BE2C (cell line): Measurements from ENCODE around the gene RSPH1.
A peak's percentile ranks its signal among the peaks of the same experiment; 100 is the strongest.

Source experiments
- DNase-seq: peaks from one replicate; pipeline ENCODE4 v3.0.0-alpha.2; 2020
- H3K27me3 ChIP-seq: fragments of 250-450 bp; sonication (Bioruptor Pico); 2 replicates; pipeline ENCODE4 v1.5.1; 2020; ENCODE audit warnings: mild to moderate bottlenecking
- H3K36me3 ChIP-seq: fragments of 250-450 bp; sonication (Bioruptor Pico); 2 replicates; pipeline ENCODE4 v1.5.1; 2020; ENCODE audit warnings: mild to moderate bottlenecking
- H3K4me1 ChIP-seq: fragments of 250-450 bp; sonication (Bioruptor Pico); 2 replicates; pipeline ENCODE4 v1.5.1; 2020
- H3K4me3 ChIP-seq: 2 replicates; pipeline ENCODE4 v1.5.1; 2011; ENCODE audit warnings: low read depth, low read length
- H3K9me3 ChIP-seq: fragments of 250-450 bp; sonication (Bioruptor Pico); 2 replicates; pipeline ENCODE4 v1.5.1; 2020
- TF ChIP-seq, protein P1 (sequence below): IDR thresholded peaks from 2 replicates; pipeline ENCODE4 v1.5.1; 2012; ENCODE audit warnings: mild to moderate bottlenecking, low read depth, low read length

RSPH1 gene

DNA sequence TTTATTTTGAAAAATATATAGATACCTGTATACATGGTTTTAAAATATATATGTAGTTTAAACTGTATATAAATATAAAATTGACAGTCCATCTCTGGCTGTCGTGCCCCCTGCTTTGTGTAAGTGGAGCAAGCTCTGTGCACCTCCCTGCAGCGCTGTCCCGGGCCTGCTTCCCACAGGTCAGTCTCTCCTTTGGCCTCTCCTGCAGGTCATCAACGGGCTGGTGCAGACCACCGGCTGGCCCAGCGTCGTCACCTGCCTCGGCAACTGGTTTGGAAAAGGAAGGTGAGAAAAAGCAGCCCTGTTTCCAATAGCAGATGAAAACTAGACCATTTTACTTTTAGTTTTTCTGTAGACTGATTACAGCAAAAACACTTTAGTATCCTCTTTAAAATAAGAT lies 46.2 kb upstream of the RSPH1 start:
- Histone ChIP-seq H3K4me3 (no peak overlapping the region), H3K36me3 (no peaks in the 10 kb centered on the region), H3K27me3 (no peaks in the 10 kb centered on the region), H3K4me1 (peaks cover 13% of the 10 kb centered on the region), H3K9me3 (no peaks in the 10 kb centered on the region)
- DNase-seq: no peak
- TF ChIP-seq, protein P1, sequence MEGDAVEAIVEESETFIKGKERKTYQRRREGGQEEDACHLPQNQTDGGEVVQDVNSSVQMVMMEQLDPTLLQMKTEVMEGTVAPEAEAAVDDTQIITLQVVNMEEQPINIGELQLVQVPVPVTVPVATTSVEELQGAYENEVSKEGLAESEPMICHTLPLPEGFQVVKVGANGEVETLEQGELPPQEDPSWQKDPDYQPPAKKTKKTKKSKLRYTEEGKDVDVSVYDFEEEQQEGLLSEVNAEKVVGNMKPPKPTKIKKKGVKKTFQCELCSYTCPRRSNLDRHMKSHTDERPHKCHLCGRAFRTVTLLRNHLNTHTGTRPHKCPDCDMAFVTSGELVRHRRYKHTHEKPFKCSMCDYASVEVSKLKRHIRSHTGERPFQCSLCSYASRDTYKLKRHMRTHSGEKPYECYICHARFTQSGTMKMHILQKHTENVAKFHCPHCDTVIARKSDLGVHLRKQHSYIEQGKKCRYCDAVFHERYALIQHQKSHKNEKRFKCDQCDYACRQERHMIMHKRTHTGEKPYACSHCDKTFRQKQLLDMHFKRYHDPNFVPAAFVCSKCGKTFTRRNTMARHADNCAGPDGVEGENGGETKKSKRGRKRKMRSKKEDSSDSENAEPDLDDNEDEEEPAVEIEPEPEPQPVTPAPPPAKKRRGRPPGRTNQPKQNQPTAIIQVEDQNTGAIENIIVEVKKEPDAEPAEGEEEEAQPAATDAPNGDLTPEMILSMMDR: no peak

DNA sequence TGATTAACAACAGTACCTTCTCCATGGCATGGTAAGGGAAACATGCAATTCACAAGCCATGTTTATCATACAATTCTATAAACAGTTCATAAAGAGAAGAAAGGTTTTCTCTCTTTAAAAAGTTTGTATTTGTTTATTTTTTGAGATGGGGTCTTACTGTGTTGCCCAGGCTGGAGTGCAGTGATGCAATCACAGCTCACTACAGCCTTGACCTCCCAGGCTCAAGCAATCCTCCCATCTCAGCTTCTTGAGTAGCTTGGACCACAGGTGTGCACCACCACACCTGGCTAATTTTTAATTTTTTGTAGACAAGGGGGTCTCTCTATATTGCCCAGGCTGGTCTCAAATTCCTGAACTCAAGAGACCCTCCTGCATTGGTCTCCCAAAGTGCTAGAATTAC lies 45.6 kb upstream of the RSPH1 start:
- no peaks in the 10 kb centered on the region for H3K9me3 ChIP-seq
- TF ChIP-seq, protein P1: no peak
- no peaks in the 10 kb centered on the region for H3K36me3 ChIP-seq

DNA sequence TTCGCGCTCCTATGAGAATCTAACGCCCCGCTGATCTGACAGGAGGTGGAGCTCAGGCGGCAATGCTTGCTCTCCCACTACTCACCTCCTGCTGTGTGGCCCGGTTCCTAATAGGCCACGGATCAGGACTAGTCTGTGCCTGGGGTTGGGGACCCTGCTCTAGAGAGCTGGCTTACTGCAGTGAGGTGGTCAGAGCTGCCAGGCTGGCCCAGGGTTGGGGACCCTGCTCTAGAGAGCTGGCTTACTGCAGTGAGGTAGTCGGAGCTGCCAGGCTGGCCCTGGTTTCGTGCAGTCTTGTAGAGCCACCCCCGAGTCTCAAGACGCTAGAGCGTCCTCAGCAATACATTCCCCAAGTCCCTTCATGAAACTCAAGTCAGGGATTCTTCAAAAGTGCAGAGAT lies 45.1 kb upstream of the RSPH1 start:
- Histone ChIP-seq H3K27me3 (no peaks in the 10 kb centered on the region), H3K4me1 (peaks cover 17% of the 10 kb centered on the region), H3K4me3 (no peak overlapping the region), H3K9me3 (no peaks in the 10 kb centered on the region), H3K36me3 (no peaks in the 10 kb centered on the region)
- no peak for DNase-seq
- TF ChIP-seq, protein P1: no peak

More for the DNA sequence above, 45.6 kb upstream of the RSPH1 start:
- no peak for DNase-seq
- no peaks in the 10 kb centered on the region for H3K27me3 ChIP-seq
- peaks cover 17% of the 10 kb centered on the region for H3K4me1 ChIP-seq
- no peak overlapping the region for H3K4me3 ChIP-seq

DNA sequence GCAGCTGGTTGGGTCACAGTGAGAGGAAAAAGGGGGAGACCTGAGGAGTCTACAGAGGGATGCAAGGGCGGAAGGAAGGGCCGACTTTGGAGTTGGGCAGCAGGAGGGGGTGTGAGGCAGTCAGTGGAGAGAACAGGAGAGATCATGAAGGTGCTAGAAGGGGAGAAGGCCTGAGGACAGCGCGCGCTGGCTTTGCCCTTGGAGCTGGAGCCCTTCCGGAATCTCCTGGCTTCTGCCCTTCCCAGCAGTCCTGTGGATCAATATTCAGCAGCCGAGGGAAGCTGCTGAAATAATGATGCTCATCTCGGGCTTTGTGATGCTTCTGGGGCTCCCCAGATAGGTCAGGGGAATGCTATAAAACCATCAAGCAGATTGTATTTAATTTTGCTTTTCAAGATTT lies 44.4 kb upstream of the RSPH1 start:
- no peaks in the 10 kb centered on the region for H3K36me3 ChIP-seq
- no peak for DNase-seq
- TF ChIP-seq, protein P1: no peak
- H3K4me1 ChIP-seq: peaks cover 22% of the 10 kb centered on the region
- H3K4me3 ChIP-seq: no peak overlapping the region
- no peaks in the 10 kb centered on the region for H3K9me3 ChIP-seq
- H3K27me3 ChIP-seq: no peaks in the 10 kb centered on the region

DNA sequence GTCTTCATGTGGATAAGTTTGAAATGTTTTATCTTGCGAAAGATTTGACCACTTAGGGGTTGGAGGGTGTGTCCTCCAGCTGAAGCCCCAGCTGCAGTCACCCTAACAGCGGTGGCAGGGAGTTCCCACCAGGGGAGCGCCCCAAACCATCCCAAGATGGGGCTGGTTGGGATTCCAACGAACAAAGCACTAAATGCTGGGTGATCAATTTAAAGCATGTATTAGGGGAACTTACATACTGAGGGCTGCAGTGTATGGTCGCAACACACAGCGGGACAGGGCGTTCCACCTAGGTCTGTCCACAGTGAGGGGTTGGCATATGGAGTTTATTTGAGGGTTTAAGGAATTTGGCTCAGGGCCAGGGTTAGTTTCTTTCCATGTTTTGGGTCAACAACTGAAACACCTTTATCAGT lies 43.9 kb upstream of the RSPH1 start:
- peaks cover 23% of the 10 kb centered on the region for H3K4me1 ChIP-seq
- no peaks in the 10 kb centered on the region for H3K36me3 ChIP-seq
- no peaks in the 10 kb centered on the region for H3K9me3 ChIP-seq
- no peaks in the 10 kb centered on the region for H3K27me3 ChIP-seq
- TF ChIP-seq, protein P1: peak; percentile 38
- no peak overlapping the region for H3K4me3 ChIP-seq
- DNase-seq: no peak

DNA sequence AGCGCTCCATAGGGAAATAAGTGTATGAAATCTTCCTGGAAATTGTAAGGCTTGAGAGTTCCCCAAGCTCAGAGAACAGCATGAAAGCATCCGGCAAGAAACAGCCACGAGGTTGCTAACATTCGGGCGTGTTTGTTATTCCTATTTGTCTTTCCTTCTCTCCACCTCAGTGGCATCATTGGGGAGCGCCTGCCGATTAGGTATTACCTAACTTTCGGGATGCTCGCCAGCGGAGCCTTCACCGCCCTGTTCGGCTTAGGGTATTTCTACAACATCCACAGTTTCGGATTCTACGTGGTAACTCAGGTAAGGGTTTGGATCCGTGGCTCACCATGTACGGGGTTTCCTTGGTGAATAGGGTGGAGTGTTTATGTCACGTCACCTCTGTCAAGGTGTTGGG lies 43.3 kb upstream of the RSPH1 start:
- Histone ChIP-seq H3K4me3 (no peak overlapping the region), H3K36me3 (no peaks in the 10 kb centered on the region), H3K4me1 (peaks cover 24% of the 10 kb centered on the region), H3K27me3 (no peaks in the 10 kb centered on the region), H3K9me3 (no peaks in the 10 kb centered on the region)
- no peak for DNase-seq
- TF ChIP-seq, protein P1: no peak
